ENCODE measurements around the gene RGS3.
"Not testable (repeated sequence)": the region's sequence is repeated elsewhere in the genome, so short reads cannot be mapped to it uniquely, and the experiment has no call there.

The RGS3 gene

DNA sequence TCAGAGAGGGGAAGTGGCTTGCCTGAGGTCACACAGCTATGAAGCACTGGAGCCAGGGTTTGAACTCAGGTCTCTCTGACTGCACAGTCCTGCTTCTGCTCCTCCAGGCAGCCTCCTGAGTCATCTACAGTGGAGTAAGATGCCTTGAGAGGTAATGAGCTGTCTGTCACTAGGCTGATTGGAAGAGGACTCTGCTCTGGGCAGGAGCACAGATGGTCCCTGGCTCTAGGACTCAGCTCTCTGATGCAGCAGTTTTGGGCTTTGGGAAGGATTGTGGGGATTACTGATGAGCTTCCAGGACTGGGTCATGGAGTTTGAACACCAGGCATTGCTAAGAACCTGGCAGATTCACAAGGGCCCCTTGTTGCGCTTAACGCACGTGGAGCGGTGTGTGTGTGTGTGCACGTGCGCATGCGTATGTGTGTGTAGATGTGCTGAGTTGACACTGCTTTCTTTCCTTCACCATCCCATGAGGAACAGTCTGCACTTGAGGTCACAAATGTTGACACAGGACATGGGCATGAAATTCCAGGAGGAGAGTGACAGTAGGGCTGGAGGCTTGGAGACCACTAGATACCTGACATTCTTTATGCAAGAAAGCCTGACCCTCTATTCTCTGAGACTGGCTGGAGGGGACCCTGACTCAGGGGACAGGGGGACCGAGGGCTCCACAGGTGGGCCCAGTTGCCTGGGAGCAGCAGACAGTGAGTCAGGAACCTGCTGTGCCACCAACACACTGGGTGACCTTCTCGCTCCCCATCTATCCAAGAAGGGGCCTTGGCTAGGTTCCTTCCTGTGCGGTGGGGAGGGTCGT is 170.5 kb downstream of the RGS3 start:
- TF ChIP-seq, protein P1, sequence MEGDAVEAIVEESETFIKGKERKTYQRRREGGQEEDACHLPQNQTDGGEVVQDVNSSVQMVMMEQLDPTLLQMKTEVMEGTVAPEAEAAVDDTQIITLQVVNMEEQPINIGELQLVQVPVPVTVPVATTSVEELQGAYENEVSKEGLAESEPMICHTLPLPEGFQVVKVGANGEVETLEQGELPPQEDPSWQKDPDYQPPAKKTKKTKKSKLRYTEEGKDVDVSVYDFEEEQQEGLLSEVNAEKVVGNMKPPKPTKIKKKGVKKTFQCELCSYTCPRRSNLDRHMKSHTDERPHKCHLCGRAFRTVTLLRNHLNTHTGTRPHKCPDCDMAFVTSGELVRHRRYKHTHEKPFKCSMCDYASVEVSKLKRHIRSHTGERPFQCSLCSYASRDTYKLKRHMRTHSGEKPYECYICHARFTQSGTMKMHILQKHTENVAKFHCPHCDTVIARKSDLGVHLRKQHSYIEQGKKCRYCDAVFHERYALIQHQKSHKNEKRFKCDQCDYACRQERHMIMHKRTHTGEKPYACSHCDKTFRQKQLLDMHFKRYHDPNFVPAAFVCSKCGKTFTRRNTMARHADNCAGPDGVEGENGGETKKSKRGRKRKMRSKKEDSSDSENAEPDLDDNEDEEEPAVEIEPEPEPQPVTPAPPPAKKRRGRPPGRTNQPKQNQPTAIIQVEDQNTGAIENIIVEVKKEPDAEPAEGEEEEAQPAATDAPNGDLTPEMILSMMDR (IDR thresholded peaks at IDR 0.05; ENCODE audit: low read depth, low read length) = no peak
- no peak overlapping the region for H3K4me3 ChIP-seq (ENCODE audit: low read depth, low read length)

DNA sequence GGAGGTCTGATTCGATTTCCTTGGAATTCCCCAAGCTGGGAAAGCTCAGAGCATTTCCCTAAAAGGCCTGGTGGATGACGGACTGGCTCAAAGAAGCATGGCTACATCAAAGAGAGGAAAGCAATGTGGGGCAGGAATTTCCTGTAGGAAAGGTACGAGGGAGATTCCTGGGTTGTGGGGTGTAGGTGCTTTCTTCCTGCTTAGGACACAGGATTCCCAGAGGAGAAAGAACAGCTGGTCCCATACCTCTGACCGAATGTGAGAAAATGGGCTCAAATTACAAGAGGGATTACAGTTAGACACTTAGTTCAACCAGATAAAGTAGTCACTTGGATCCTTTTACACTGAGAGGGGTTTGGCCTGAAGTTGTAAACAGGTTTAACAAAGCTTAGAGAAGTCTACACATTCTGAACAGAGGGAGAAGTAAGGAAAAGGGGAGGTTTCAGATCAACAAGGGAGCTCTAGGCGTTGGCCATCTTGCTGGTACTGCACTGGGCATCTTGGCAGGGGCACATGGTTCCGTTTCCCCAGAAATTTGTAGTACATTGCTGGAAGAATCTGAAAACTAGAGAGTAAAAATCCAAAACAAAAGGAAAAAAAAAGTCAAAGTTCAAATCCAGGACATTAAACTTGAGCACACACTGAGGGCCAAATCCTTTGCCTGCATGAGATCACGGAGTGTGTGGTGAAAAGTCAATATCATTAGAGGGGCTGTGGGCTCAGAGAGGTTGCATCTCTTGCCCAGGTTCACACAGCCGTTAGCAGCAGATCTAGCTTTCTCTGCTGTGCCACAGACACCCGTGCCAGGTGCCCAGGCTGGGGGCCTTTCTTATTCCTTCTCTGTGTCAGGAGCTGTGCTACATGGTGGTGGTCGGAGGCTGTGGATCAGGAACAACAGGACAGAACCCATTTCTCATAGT is 171.3 kb downstream of the RGS3 start:
- no peak overlapping the region for H3K4me3 ChIP-seq (ENCODE audit: low read depth, low read length)
- TF ChIP-seq, protein P1 (IDR thresholded peaks at IDR 0.05; ENCODE audit: low read depth, low read length) = no peak

DNA sequence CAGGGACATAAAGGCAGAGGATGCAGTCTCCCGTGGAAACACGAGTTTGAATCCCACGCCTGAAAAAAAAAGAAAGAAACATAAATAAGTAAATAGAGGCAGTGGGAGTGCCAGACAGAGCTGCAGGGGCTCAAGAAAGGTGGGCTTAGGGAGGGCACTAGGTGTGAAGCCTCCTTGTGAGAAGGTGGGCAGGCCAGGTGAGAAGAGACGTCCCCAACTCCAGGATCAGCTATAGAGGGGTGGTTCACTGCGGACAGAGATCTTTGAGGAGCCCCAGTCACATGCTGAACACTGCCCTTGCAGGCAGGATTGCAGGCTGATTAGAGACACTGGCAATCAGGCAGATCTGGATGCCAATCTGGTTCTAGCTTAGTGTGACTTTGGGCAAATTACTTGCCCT is 172.1 kb downstream of the RGS3 start:
- H3K4me3 ChIP-seq (ENCODE audit: low read depth, low read length) = no peak overlapping the region
- TF ChIP-seq, protein P1 (IDR thresholded peaks at IDR 0.05; ENCODE audit: low read depth, low read length) = no peak

DNA sequence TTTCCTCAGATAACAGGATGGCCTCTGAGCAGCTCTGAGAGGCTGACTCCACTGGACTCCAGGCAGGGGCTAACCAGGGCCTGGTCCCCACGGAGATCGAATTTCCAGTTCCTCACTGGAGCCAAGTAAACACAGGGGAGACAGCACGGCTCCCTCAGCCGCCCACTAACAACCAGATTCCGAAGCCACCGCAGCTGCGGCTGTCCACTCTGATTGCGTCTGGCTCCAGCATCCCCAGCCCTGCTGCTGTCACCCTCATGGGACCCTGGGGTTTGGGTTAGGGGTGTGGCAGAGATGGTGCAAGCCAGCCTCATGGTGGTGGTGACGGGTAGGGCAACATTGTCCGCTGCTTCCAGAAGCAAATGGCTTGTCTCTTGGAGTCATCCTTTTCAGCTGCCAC is 172.6 kb downstream of the RGS3 start:
- no peak overlapping the region for H3K4me3 ChIP-seq (ENCODE audit: low read depth, low read length)
- TF ChIP-seq, protein P1 (IDR thresholded peaks at IDR 0.05; ENCODE audit: low read depth, low read length) = no peak

DNA sequence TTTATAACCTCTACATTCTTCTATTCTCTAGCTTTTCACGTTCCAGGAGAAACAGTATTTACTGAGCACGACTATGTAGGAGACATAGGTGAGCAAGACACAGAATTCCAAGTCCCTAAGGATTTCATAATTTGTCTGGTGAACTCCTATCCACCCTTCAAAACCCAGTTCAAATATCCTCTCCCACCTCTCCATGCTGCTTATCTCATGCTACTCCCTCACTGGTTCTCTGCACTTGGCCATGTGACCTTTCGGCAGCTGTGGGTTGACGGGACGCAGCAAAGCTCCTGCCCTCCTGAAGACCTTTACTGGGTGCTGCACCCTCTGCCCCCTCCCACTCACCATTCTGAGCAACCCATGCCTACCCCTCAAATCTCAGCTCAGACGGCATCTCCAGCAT is 173.2 kb downstream of the RGS3 start:
- no peak overlapping the region for H3K4me3 ChIP-seq (ENCODE audit: low read depth, low read length)
- TF ChIP-seq, protein P1 (IDR thresholded peaks at IDR 0.05; ENCODE audit: low read depth, low read length) = no peak

DNA sequence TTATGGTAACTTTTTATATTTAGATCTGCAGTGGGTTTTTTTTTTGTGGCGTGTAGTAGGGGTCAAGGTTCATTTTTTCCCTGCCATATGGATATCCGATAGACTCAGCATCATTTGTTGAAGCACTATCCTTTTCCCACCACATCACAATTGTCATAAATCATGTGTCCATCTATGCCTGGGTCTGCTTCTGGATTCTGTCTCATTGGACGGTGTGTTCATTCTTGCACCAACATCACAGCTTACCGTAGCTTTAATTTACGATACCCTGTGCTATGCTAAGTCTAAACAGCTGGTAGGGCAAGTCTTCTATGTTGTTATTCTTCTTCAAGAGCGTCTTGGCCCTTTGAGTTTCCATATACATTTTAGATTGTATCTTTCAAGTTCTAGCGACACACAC is 175.0 kb downstream of the RGS3 start:
- H3K4me3 ChIP-seq (ENCODE audit: low read depth, low read length) = no peak overlapping the region
- TF ChIP-seq, protein P1 (IDR thresholded peaks at IDR 0.05; ENCODE audit: low read depth, low read length) = no peak

DNA sequence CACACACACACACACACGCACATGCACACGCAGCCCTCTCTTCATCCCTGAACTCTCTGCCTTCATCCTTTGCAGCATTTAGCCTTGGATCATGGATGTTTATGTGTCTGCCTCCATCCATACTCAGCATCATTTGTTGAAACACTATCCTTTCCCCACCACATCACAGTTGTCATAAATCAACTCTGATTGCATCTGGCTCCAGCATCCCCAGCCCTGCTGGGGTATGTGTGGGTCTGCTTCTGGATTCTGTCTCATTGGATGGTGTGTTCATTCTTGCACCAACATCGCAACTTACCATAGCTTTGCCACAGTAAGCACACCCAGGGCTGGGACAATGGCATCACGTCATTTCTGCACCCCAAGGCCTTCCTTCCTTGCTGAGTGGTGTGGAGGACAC is 175.4 kb downstream of the RGS3 start:
- no peak overlapping the region for H3K4me3 ChIP-seq (ENCODE audit: low read depth, low read length)
- TF ChIP-seq, protein P1 (IDR thresholded peaks at IDR 0.05; ENCODE audit: low read depth, low read length) = no peak

DNA sequence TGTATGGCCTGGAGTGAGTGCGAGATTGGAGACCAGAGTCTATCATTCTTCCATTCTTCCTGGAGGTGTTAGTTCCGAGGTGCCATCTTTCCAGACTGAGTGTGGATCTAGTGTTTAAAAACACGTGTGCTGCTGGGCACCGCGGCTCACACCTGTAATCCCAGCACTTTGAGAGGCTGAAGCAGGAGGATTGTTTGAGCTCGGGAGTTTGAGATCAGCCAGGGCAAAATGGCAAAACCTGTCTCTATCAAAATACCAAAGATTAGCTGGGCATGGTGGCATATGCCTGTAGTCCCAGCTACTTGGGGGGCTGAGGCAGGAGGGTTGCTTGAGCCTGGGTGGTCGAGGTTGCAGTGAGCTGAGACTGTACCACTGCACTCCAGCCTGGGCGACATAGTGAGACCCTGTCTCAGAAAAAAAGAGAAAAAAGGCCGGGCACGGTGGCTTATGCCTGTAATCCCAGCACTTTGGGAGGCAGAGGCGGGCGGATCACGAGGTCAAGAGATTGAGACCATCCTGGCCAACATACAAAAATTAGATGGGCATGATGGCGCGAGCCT is 176.0 kb downstream of the RGS3 start:
- not testable (repeated sequence) for H3K4me3 ChIP-seq (ENCODE audit: low read depth, low read length)

All from WI38 (cell line).